ENCODE results near the gene METTL3.
"Not testable (repeated sequence)": the region's sequence is repeated elsewhere in the genome, so short reads cannot be mapped to it uniquely, and the experiment has no call there.

DNA sequence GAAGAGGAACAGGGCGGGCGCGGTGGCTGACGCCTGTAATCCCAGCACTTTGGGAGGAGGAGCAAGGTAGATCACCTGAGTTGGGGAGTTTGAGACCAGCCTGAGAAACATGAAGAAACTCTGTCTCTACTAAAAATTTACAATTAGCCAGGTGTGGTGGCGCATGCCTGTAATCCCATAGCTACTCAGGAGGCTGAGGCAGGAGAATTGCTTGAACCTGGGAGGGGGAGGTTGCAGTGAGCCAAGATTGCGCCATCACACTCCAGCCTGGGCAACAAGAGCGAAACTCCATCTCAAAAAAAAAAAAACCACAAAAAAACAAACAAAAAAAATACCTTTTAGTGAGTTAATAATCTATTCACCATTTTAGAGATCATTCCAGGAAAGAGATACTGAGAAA is 33.4 kb upstream of the METTL3 start:
- TF ChIP-seq, protein P1, sequence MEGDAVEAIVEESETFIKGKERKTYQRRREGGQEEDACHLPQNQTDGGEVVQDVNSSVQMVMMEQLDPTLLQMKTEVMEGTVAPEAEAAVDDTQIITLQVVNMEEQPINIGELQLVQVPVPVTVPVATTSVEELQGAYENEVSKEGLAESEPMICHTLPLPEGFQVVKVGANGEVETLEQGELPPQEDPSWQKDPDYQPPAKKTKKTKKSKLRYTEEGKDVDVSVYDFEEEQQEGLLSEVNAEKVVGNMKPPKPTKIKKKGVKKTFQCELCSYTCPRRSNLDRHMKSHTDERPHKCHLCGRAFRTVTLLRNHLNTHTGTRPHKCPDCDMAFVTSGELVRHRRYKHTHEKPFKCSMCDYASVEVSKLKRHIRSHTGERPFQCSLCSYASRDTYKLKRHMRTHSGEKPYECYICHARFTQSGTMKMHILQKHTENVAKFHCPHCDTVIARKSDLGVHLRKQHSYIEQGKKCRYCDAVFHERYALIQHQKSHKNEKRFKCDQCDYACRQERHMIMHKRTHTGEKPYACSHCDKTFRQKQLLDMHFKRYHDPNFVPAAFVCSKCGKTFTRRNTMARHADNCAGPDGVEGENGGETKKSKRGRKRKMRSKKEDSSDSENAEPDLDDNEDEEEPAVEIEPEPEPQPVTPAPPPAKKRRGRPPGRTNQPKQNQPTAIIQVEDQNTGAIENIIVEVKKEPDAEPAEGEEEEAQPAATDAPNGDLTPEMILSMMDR (conservative IDR thresholded peaks at IDR 0.05 in 1 of 2, IDR thresholded peaks at IDR 0.05 in 1 of 2; ENCODE audit: low read depth in 1 of 2, low read length in 2 of 2) = not testable (repeated sequence)
- TF ChIP-seq EZH2 (IDR thresholded peaks at IDR 0.05; ENCODE audit: low read length, missing control alignments) = not testable (repeated sequence)
